ENCODE measurements around the gene EXD3.
A peak's percentile ranks its signal among the peaks of the same experiment; 100 is the strongest.

Gene EXD3

DNA sequence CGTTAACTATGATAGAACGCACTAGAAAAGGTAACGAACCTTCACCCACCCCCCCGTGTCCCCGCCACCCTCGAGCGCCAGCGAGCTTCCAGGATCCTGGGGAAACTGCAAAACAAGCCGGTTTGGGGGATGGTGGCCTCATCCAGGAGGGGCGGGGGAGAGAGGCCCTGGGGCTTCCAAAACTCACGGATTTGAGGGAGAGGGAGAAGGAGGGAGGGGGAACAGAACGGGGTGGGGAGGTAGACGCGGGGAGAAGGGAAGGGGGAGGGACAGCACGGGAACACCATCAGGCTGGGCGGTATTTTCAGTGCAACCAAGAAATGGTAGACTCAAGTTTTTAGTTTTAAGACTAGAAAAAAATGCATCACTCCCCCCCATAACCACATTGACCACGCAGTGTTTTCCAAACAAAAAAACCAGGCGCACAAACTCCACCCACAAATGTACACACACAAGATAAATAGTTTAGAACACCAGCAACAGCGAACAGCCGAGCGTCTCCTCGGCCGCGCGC lies 122.3 kb downstream of the EXD3 start:
- no peak overlapping the region for H2BK15ac ChIP-seq (ENCODE audit: low read length)
- no peak overlapping the region for H3K4ac ChIP-seq (ENCODE audit: low read length)
- H2AFZ ChIP-seq (ENCODE audit: low read length), result peak overlapping the region; percentile 65
- H3K4me1 ChIP-seq (ENCODE audit: control insufficient read depth in 2 of 2, insufficient read depth in 1 of 2, low read depth in 1 of 2, low read length in 2 of 2), result peaks cover 51 to 53% of the 10 kb centered on the region in 2 donors
- peak overlapping the region; percentile 93 for H3K18ac ChIP-seq (ENCODE audit: low read length)
- peak overlapping the region; percentile 61 for H3K4me2 ChIP-seq (ENCODE audit: insufficient read depth, low read length, poor library complexity, severe bottlenecking)
- H3K36me3 ChIP-seq (replicated peaks in 1 of 2; ENCODE audit: control insufficient read depth in 2 of 2, insufficient read depth in 2 of 2, low read length in 2 of 2), result peaks cover 5 to 14% of the 10 kb centered on the region in 2 donors
- H4K91ac ChIP-seq (ENCODE audit: low read depth, low read length, poor library complexity), result no peak overlapping the region
- DNase-seq (ENCODE audit: low spot score), result peak; percentile 70
- H3K79me1 ChIP-seq (ENCODE audit: low read depth, low read length), result peaks cover 6% of the 10 kb centered on the region
- H2BK5ac ChIP-seq (ENCODE audit: low read length), result peak overlapping the region; percentile 54
- no peak overlapping the region for H4K8ac ChIP-seq (ENCODE audit: low read depth, low read length)
- H2BK120ac ChIP-seq (ENCODE audit: low read depth, low read length), result no peak overlapping the region
- no peaks in the 10 kb centered on the region for H3K9me3 ChIP-seq (replicated peaks in 1 of 2; ENCODE audit: control insufficient read depth in 2 of 2, insufficient read depth in 1 of 2, low read depth in 1 of 2, low read length in 2 of 2)
- H3K4me3 ChIP-seq (ENCODE audit: low read length in 2 of 2), result peak overlapping the region; percentile 93 to 95
- H3K14ac ChIP-seq (ENCODE audit: low read length), result no peak overlapping the region
- H3K27ac ChIP-seq (replicated peaks; ENCODE audit: low read length), result peak overlapping the region; percentile 91
- no peak overlapping the region for H3K23ac ChIP-seq (ENCODE audit: low read depth, low read length, poor library complexity)
- H2AK5ac ChIP-seq (ENCODE audit: low read depth, low read length), result peak overlapping the region; percentile 20
- no CpG with 5 or more reads among the region's 25 CpGs for WGBS, 2 donors (ENCODE audit: extremely low coverage in 2 of 2, insufficient read length in 2 of 2, insufficient replicate concordance in 1 of 2)
- no peak overlapping the region for H2BK12ac ChIP-seq (ENCODE audit: low read length)
- H3K27me3 ChIP-seq (ENCODE audit: control insufficient read depth in 3 of 3, insufficient read depth in 3 of 3, low read depth in 1 of 3, low read length in 3 of 3), result peaks cover 0 to 10% (median 3%) of the 10 kb centered on the region in 3 experiments
- H3K9ac ChIP-seq (ENCODE audit: low read depth, low read length, poor library complexity), result no peak overlapping the region

DNA sequence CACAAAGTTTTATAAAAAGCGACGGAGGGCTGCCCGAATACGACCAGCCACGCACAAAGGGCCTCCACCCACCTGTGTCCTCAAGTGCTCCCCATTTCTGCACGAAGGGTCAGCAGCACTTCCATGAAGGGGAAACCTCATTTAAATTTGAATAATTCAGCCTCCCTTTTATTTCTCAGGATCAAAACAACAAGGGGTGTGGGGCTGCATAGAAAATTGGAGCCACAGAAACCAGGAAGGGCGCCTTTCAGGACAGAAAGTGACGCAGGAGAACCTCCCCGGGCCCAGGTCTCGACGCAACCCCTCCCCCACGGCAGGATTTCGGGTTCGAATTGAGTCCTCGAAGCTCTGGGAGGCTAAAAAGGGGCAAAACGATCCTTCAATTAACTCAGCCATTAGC lies 123.0 kb downstream of the EXD3 start:
- Histone ChIP-seq H3K14ac (ENCODE audit: low read length) (no peak overlapping the region), H2AK5ac (ENCODE audit: low read depth, low read length) (no peak overlapping the region), H2AFZ (ENCODE audit: low read length) (no peak overlapping the region), H4K8ac (ENCODE audit: low read depth, low read length) (no peak overlapping the region), H3K4ac (ENCODE audit: low read length) (no peak overlapping the region), H3K79me1 (ENCODE audit: low read depth, low read length) (peaks cover 8% of the 10 kb centered on the region), H3K27me3 (ENCODE audit: control insufficient read depth in 3 of 3, insufficient read depth in 3 of 3, low read depth in 1 of 3, low read length in 3 of 3) (peaks cover 1 to 12% (median 3%) of the 10 kb centered on the region in 3 experiments), H3K27ac (replicated peaks; ENCODE audit: low read length) (no peak overlapping the region), H2BK5ac (ENCODE audit: low read length) (no peak overlapping the region), H3K4me1 (ENCODE audit: control insufficient read depth in 2 of 2, insufficient read depth in 1 of 2, low read depth in 1 of 2, low read length in 2 of 2) (peaks cover 46 to 47% of the 10 kb centered on the region in 2 donors), H3K4me3 (ENCODE audit: low read length in 2 of 2) (peak overlapping the region; percentile 73 to 95), H3K4me2 (ENCODE audit: insufficient read depth, low read length, poor library complexity, severe bottlenecking) (peak overlapping the region; percentile 80), H3K23ac (ENCODE audit: low read depth, low read length, poor library complexity) (no peak overlapping the region), H3K9ac (ENCODE audit: low read depth, low read length, poor library complexity) (peak overlapping the region; percentile 60), H2BK120ac (ENCODE audit: low read depth, low read length) (no peak overlapping the region), H2BK15ac (ENCODE audit: low read length) (no peak overlapping the region), H3K9me3 (replicated peaks in 1 of 2; ENCODE audit: control insufficient read depth in 2 of 2, insufficient read depth in 1 of 2, low read depth in 1 of 2, low read length in 2 of 2) (peaks cover 0 to under 1% of the 10 kb centered on the region in 2 donors), H3K18ac (ENCODE audit: low read length) (no peak overlapping the region), H4K91ac (ENCODE audit: low read depth, low read length, poor library complexity) (no peak overlapping the region), H2BK12ac (ENCODE audit: low read length) (no peak overlapping the region), H3K36me3 (replicated peaks in 1 of 2; ENCODE audit: control insufficient read depth in 2 of 2, insufficient read depth in 2 of 2, low read length in 2 of 2) (peaks cover 5 to 14% of the 10 kb centered on the region in 2 donors)
- DNase-seq (ENCODE audit: low spot score), result no peak
- WGBS, 2 donors (ENCODE audit: extremely low coverage in 2 of 2, insufficient read length in 2 of 2, insufficient replicate concordance in 1 of 2), result no CpG with 5 or more reads among the region's 16 CpGs

DNA sequence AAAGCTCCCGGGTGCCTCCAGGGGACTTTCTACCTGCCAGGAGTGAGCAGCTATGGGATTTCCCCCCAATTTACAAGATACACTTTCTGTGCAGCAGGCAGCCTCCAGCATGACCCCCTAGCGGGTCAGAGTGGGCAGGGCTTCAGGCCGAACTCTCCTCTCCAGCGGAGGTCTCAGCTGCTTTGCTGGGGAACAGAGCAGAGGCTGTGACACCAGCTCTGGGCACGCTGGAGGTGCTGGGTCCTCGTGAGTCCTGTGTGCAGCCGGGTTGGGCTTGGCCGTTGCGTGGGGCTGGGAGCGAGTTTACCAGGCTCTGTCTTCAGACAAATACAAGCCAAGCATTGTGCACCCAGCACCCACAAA lies 123.8 kb downstream of the EXD3 start:
- no peak overlapping the region for H2BK15ac ChIP-seq (ENCODE audit: low read length)
- no peak overlapping the region for H2BK120ac ChIP-seq (ENCODE audit: low read depth, low read length)
- H3K4me3 ChIP-seq (ENCODE audit: low read length in 2 of 2), result peak overlapping the region; percentile 68 to 95
- H3K27ac ChIP-seq (replicated peaks; ENCODE audit: low read length), result no peak overlapping the region
- no peak overlapping the region for H4K91ac ChIP-seq (ENCODE audit: low read depth, low read length, poor library complexity)
- peaks cover 5 to 14% of the 10 kb centered on the region in 2 donors for H3K36me3 ChIP-seq (replicated peaks in 1 of 2; ENCODE audit: control insufficient read depth in 2 of 2, insufficient read depth in 2 of 2, low read length in 2 of 2)
- H3K9me3 ChIP-seq (replicated peaks in 1 of 2; ENCODE audit: control insufficient read depth in 2 of 2, insufficient read depth in 1 of 2, low read depth in 1 of 2, low read length in 2 of 2), result peaks cover 0 to 7% of the 10 kb centered on the region in 2 donors
- no peak overlapping the region for H2AFZ ChIP-seq (ENCODE audit: low read length)
- no peak overlapping the region for H2BK12ac ChIP-seq (ENCODE audit: low read length)
- peak overlapping the region; percentile 85 for H2AK5ac ChIP-seq (ENCODE audit: low read depth, low read length)
- WGBS, 2 donors (ENCODE audit: extremely low coverage in 2 of 2, insufficient read length in 2 of 2, insufficient replicate concordance in 1 of 2), result no CpG with 5 or more reads among the region's 10 CpGs
- no peak overlapping the region for H3K23ac ChIP-seq (ENCODE audit: low read depth, low read length, poor library complexity)
- H3K27me3 ChIP-seq (ENCODE audit: control insufficient read depth in 3 of 3, insufficient read depth in 3 of 3, low read depth in 1 of 3, low read length in 3 of 3), result peaks cover 2 to 16% (median 3%) of the 10 kb centered on the region in 3 experiments
- no peak for DNase-seq (ENCODE audit: low spot score)
- H3K14ac ChIP-seq (ENCODE audit: low read length), result no peak overlapping the region
- peak overlapping the region; percentile 60 for H3K9ac ChIP-seq (ENCODE audit: low read depth, low read length, poor library complexity)
- H2BK5ac ChIP-seq (ENCODE audit: low read length), result peak overlapping the region; percentile 58
- H3K18ac ChIP-seq (ENCODE audit: low read length), result peak overlapping the region; percentile 61
- H3K4me2 ChIP-seq (ENCODE audit: insufficient read depth, low read length, poor library complexity, severe bottlenecking), result peak overlapping the region; percentile 52
- H3K4me1 ChIP-seq (ENCODE audit: control insufficient read depth in 2 of 2, insufficient read depth in 1 of 2, low read depth in 1 of 2, low read length in 2 of 2), result peaks cover 39 to 42% of the 10 kb centered on the region in 2 donors
- no peak overlapping the region for H3K4ac ChIP-seq (ENCODE audit: low read length)
- no peak overlapping the region for H4K8ac ChIP-seq (ENCODE audit: low read depth, low read length)
- peaks cover 8% of the 10 kb centered on the region for H3K79me1 ChIP-seq (ENCODE audit: low read depth, low read length)

DNA sequence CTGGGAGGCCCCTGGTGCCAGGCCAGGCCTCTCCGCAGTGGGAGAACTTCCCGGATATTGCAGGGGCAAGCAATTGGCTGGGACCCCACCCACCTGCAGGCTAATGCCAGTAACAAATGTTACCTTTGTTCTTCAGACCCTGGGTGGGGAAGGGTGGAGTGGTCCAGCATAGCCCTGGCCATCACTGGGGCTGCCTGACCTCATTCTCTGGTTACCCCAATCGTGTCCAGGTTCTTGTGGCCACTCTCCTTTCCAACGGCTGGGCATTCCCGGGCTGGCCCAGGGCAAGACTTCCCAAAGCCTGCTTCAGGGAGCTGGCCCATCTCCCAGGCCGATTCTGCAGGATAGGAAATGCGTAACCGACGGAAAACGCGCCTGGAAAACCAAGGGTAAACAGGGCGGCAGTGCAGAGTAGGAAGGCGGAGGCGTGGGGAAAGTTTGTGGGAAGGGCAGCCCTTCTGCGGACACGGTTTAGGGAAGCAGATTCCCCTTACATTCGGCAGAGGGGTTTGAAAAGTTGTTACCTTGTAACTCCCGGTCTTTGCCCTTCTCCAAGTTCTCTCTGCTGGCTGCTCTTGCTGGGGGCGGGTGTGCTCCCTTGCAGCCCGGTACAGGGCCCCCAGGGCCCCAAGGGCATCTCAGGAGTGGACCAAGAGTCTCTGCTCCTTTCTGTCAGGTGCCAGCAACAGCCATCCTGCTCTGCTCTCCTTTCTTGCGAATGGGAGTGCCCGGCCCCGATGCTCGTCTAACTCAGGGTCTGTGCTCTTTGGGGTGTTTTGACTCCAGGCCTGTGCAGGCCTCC lies 124.4 kb downstream of the EXD3 start:
- peaks cover 0 to 9% of the 10 kb centered on the region in 2 donors for H3K9me3 ChIP-seq (replicated peaks in 1 of 2; ENCODE audit: control insufficient read depth in 2 of 2, insufficient read depth in 1 of 2, low read depth in 1 of 2, low read length in 2 of 2)
- peak overlapping the region; percentile 75 for H2BK15ac ChIP-seq (ENCODE audit: low read length)
- H3K4me1 ChIP-seq (ENCODE audit: control insufficient read depth in 2 of 2, insufficient read depth in 1 of 2, low read depth in 1 of 2, low read length in 2 of 2), result peaks cover 38 to 39% of the 10 kb centered on the region in 2 donors
- peak overlapping the region; percentile 85 for H2AK5ac ChIP-seq (ENCODE audit: low read depth, low read length)
- peak overlapping the region; percentile 77 for H3K9ac ChIP-seq (ENCODE audit: low read depth, low read length, poor library complexity)
- no peak overlapping the region for H4K91ac ChIP-seq (ENCODE audit: low read depth, low read length, poor library complexity)
- H3K27ac ChIP-seq (replicated peaks; ENCODE audit: low read length), result no peak overlapping the region
- H2BK120ac ChIP-seq (ENCODE audit: low read depth, low read length), result no peak overlapping the region
- no peak overlapping the region for H3K14ac ChIP-seq (ENCODE audit: low read length)
- peak overlapping the region; percentile 97 for H2BK12ac ChIP-seq (ENCODE audit: low read length)
- H3K79me1 ChIP-seq (ENCODE audit: low read depth, low read length), result peaks cover 6% of the 10 kb centered on the region
- peaks cover 2 to 16% (median 3%) of the 10 kb centered on the region in 3 experiments for H3K27me3 ChIP-seq (ENCODE audit: control insufficient read depth in 3 of 3, insufficient read depth in 3 of 3, low read depth in 1 of 3, low read length in 3 of 3)
- H3K4me3 ChIP-seq (ENCODE audit: low read length in 2 of 2), result peak overlapping the region; percentile 68 to 95
- H3K18ac ChIP-seq (ENCODE audit: low read length), result peak overlapping the region; percentile 76
- H2BK5ac ChIP-seq (ENCODE audit: low read length), result peak overlapping the region; percentile 58
- no CpG with 5 or more reads among the region's 24 CpGs for WGBS, 2 donors (ENCODE audit: extremely low coverage in 2 of 2, insufficient read length in 2 of 2, insufficient replicate concordance in 1 of 2)
- H3K23ac ChIP-seq (ENCODE audit: low read depth, low read length, poor library complexity), result no peak overlapping the region
- no peak overlapping the region for H4K8ac ChIP-seq (ENCODE audit: low read depth, low read length)
- peaks cover 5 to 14% of the 10 kb centered on the region in 2 donors for H3K36me3 ChIP-seq (replicated peaks in 1 of 2; ENCODE audit: control insufficient read depth in 2 of 2, insufficient read depth in 2 of 2, low read length in 2 of 2)
- no peak overlapping the region for H2AFZ ChIP-seq (ENCODE audit: low read length)
- H3K4ac ChIP-seq (ENCODE audit: low read length), result no peak overlapping the region
- no peak for DNase-seq (ENCODE audit: low spot score)
- peak overlapping the region; percentile 52 for H3K4me2 ChIP-seq (ENCODE audit: insufficient read depth, low read length, poor library complexity, severe bottlenecking)
